ENCODE measurements around the gene PLA2R1.

DNA sequence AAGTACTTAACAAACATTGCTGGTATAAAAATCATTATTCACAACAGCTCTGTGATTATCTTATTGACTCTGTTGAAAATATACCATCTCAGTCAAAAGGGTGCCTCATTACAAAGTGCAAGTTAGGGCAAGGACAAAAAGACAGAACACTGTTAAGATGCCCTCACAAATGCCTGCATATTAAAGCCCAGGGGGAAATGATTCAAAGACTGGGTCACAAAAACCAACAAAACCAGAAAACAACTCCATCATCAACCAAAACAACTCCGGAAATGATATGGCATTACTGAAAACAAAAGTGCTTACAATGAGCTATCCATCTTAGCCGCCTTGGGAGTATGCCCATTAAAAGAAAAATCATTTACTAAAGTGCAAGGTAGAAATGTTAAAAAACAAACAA, 9.9 kb downstream of the PLA2R1 start:
- TF ChIP-seq, protein P1, sequence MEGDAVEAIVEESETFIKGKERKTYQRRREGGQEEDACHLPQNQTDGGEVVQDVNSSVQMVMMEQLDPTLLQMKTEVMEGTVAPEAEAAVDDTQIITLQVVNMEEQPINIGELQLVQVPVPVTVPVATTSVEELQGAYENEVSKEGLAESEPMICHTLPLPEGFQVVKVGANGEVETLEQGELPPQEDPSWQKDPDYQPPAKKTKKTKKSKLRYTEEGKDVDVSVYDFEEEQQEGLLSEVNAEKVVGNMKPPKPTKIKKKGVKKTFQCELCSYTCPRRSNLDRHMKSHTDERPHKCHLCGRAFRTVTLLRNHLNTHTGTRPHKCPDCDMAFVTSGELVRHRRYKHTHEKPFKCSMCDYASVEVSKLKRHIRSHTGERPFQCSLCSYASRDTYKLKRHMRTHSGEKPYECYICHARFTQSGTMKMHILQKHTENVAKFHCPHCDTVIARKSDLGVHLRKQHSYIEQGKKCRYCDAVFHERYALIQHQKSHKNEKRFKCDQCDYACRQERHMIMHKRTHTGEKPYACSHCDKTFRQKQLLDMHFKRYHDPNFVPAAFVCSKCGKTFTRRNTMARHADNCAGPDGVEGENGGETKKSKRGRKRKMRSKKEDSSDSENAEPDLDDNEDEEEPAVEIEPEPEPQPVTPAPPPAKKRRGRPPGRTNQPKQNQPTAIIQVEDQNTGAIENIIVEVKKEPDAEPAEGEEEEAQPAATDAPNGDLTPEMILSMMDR (IDR thresholded peaks at IDR 0.05; ENCODE audit: low read length), result no peak
- no peak for TF ChIP-seq EZH2 (IDR thresholded peaks at IDR 0.05; ENCODE audit: borderline replicate concordance, low read length)
